GM10266 (cell line): ENCODE data around the gene PAX5.

Source experiments
- DNase-seq: peaks from one replicate; pipeline ENCODE4 v3.0.0; 2012; ENCODE audit errors: extremely low spot score
- TF ChIP-seq, protein P1 (sequence below): IDR thresholded peaks from 2 replicates; pipeline ENCODE4 v1.5.1; 2012; ENCODE audit warnings: mild to moderate bottlenecking, low read depth; ENCODE audit not compliant: control insufficient read depth, insufficient read depth; ENCODE audit errors: missing control alignments

The PAX5 gene

GRCh38 chr9:36881743-36882441, 152.2 kb downstream of the PAX5 start:
- no peak for DNase-seq
- TF ChIP-seq, protein P1, sequence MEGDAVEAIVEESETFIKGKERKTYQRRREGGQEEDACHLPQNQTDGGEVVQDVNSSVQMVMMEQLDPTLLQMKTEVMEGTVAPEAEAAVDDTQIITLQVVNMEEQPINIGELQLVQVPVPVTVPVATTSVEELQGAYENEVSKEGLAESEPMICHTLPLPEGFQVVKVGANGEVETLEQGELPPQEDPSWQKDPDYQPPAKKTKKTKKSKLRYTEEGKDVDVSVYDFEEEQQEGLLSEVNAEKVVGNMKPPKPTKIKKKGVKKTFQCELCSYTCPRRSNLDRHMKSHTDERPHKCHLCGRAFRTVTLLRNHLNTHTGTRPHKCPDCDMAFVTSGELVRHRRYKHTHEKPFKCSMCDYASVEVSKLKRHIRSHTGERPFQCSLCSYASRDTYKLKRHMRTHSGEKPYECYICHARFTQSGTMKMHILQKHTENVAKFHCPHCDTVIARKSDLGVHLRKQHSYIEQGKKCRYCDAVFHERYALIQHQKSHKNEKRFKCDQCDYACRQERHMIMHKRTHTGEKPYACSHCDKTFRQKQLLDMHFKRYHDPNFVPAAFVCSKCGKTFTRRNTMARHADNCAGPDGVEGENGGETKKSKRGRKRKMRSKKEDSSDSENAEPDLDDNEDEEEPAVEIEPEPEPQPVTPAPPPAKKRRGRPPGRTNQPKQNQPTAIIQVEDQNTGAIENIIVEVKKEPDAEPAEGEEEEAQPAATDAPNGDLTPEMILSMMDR, result no peak

DNA sequence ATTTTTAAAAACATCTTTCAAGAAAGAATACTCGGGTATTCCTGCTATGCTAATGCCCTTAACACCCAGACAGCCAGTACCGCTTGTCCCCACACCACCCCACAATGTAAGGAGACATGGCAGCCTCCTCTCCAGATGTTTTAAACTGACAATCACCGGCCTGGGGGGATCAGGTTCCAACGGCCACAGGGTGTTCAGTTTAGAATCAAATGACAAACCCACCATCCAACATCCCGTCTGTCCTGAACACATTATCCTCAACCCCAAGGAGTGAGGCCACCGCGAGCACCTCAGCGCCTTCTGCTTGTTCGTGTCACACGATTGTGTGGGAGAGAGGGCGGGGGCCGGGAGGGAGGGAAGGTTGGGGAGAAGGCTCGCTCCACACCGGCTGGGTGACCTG, 152.8 kb downstream of the PAX5 start:
- TF ChIP-seq, protein P1, result no peak
- DNase-seq, result no peak

- no peak for DNase-seq
- TF ChIP-seq, protein P1, result no peak
Observed at GRCh38 chr9:36880075-36880474, 154.0 kb downstream of the PAX5 start.

GRCh38 chr9:36878986-36879982, 154.8 kb downstream of the PAX5 start:
- DNase-seq, result peak; percentile 83
- TF ChIP-seq, protein P1, result no peak

- TF ChIP-seq, protein P1, result no peak
- DNase-seq, result peak; percentile 57
Observed at GRCh38 chr9:36877239-36877638, 156.8 kb downstream of the PAX5 start.

GRCh38 chr9:36876056-36876455, 158.0 kb downstream of the PAX5 start:
- TF ChIP-seq, protein P1, result no peak
- no peak for DNase-seq
